ENCODE measurements around the gene LTB4R2. TPM values are rescaled to one million over a fixed set of nuclear protein-coding genes. Genes with fewer than 3 reads are reported as not detected.
"Not testable (repeated sequence)": the region's sequence is repeated elsewhere in the genome, so short reads cannot be mapped to it uniquely, and the experiment has no call there.

Gene LTB4R2
- total and polyA plus RNA-seq, 4 donors = 1.4 to 3.6 (median 2.9) TPM

DNA sequence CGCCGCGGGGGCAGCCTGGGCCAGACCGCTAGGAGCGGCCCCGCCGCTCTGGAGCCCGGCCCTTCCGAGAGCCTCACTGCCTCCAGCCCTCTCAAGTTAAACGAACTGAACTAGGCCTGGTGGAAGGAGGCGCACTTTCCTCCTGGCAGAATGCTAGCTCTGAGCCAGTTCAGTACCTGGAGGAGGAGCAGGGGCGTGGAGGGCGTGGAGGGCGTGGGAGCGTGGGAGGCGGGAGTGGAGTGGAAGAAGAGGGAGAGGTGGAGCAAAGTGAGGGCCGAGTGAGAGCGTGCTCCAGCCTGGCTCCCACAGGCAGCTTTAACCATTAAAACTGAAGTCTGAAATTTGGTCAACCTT, 6.6 kb downstream of the LTB4R2 start:
- H3K27me3 ChIP-seq (ENCODE audit: control insufficient read depth, insufficient read depth, low read length) = peaks cover 51% of the 10 kb centered on the region
- DNase-seq (ENCODE audit: low read depth in 4 of 6, low spot score in 6 of 6) = no peak
- peaks cover under 1% of the 10 kb centered on the region for H3K36me3 ChIP-seq (ENCODE audit: control insufficient read depth, insufficient read depth, low read length)
- WGBS (ENCODE audit: insufficient coverage) = 41% methylated on average over 15 of the region's 18 CpGs
- H3K4me3 ChIP-seq (ENCODE audit: low read depth, low read length) = no peak overlapping the region
- no peak overlapping the region for H3K27ac ChIP-seq (ENCODE audit: low read depth, low read length)
- no peaks in the 10 kb centered on the region for H3K9me3 ChIP-seq (ENCODE audit: control insufficient read depth, insufficient read depth, low read length)
- peaks cover 21% of the 10 kb centered on the region for H3K4me1 ChIP-seq (ENCODE audit: control insufficient read depth, insufficient read depth, low read length)

DNA sequence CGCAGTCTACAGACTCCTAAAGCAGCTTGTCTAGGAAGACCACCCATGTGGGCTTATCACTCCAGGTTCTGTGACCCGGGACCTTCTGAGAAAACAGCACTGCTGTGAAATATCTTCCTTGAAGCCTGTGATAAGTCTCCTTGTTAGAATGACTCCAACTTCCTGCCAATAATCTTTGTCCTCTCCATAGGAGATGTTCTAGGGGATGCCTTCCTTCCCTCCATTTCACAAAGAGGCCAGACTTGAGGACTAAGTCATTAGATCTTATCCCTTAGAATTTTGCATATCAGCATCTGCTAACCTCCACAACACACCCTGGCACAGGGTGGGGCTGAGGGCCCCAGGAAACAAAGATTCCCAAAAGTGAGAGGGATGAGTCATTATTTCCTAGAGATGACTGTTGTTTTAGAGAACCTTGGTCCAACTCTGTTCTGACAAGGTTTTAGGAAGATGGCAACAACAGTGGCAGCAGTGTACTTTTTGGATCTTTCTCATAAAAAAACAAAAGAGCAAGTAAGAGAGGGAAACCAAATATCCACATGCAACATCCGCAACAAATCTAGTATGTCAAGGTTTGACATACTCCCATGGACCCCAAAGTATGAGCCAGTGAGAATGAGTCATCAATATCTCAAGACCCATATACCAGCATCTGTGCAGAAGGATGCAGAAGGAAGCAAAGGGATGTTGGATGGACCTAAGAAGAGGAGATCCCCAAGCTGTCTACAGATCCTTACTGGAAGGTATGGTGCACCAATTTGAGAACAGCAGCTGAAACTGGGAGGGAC, 7.4 kb downstream of the LTB4R2 start:
- H3K36me3 ChIP-seq (ENCODE audit: control insufficient read depth, insufficient read depth, low read length) = no peaks in the 10 kb centered on the region
- peaks cover 19% of the 10 kb centered on the region for H3K4me1 ChIP-seq (ENCODE audit: control insufficient read depth, insufficient read depth, low read length)
- 86% methylated on average over 2 of the region's 3 CpGs for WGBS (ENCODE audit: insufficient coverage)
- peaks cover 52% of the 10 kb centered on the region for H3K27me3 ChIP-seq (ENCODE audit: control insufficient read depth, insufficient read depth, low read length)
- H3K9me3 ChIP-seq (ENCODE audit: control insufficient read depth, insufficient read depth, low read length) = no peaks in the 10 kb centered on the region
- no peak for DNase-seq (ENCODE audit: low read depth in 4 of 6, low spot score in 6 of 6)
- no peak overlapping the region for H3K4me3 ChIP-seq (ENCODE audit: low read depth, low read length)
- no peak overlapping the region for H3K27ac ChIP-seq (ENCODE audit: low read depth, low read length)

DNA sequence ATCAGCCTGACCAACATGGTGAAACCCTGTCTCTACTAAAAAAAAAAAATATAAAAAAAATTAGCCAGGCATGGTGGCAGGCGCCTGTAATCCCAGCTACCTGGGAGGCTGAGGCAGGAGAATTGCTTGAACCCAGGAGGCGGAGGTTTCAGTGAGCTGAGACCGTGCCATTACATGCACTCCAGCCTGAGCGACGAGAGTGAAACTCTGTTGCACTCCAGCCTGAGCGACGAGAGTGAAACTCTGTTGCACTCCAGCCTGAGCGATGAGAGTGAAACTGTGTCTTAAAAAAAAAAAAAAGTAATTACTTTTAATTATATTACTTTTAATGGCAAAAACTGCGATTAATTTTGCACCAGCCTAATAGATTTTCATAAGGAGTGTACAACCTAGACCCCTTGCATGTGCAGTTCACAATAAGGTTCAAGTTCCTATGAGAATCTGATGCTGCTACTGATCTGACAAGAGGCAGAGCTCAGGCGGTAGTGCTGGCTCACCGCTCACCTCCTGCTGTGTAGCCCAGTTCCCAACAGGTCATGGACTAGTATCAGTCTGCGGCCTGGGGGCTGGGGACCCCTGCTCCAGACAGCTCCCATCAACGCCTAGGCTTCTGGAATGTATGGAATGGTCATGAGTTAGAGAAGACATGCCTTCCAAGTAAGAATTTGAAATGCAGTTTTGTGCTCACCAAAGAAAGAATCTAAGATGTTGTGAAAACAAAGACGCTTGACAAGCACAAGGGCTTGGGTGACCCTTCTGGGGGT, 11.5 kb downstream of the LTB4R2 start:
- H3K4me3 ChIP-seq (ENCODE audit: low read depth, low read length) = no peak overlapping the region
- DNase-seq (ENCODE audit: low read depth in 4 of 6, low spot score in 6 of 6) = no peak
- H3K27ac ChIP-seq (ENCODE audit: low read depth, low read length) = no peak overlapping the region
- 81% methylated on average over 8 of the region's 14 CpGs for WGBS (ENCODE audit: insufficient coverage)
- no peaks in the 10 kb centered on the region for H3K9me3 ChIP-seq (ENCODE audit: control insufficient read depth, insufficient read depth, low read length)
- H3K27me3 ChIP-seq (ENCODE audit: control insufficient read depth, insufficient read depth, low read length) = peaks cover 44% of the 10 kb centered on the region
- H3K4me1 ChIP-seq (ENCODE audit: control insufficient read depth, insufficient read depth, low read length) = no peaks in the 10 kb centered on the region
- H3K36me3 ChIP-seq (ENCODE audit: control insufficient read depth, insufficient read depth, low read length) = no peaks in the 10 kb centered on the region

DNA sequence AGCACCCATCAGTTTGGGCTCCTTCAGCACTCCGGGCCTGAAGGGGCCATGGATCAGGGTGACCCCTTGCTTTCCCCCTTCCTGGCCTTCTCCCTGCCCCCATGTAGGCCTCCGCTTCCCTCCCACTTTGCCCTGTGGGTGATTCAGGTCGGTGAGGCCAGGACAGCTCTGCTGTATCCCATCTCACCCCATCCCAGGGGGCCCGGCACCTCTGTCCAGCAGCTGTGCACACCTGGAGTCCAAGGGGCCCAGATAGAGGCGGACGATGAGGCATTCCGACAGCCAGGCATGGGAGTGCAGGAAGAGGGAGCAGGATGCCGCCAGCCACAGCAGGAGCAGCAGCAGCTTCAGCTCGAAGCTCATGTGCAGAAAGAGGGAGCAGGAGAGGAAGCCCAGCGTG, 12.7 kb downstream of the LTB4R2 start:
- no peak overlapping the region for H3K27ac ChIP-seq (ENCODE audit: low read depth, low read length)
- H3K4me1 ChIP-seq (ENCODE audit: control insufficient read depth, insufficient read depth, low read length) = no peaks in the 10 kb centered on the region
- DNase-seq (ENCODE audit: low read depth in 4 of 6, low spot score in 6 of 6) = no peak
- H3K9me3 ChIP-seq (ENCODE audit: control insufficient read depth, insufficient read depth, low read length) = no peaks in the 10 kb centered on the region
- 79% methylated on average over 9 of the region's 10 CpGs for WGBS (ENCODE audit: insufficient coverage)
- H3K27me3 ChIP-seq (ENCODE audit: control insufficient read depth, insufficient read depth, low read length) = peaks cover 31% of the 10 kb centered on the region
- no peak overlapping the region for H3K4me3 ChIP-seq (ENCODE audit: low read depth, low read length)
- H3K36me3 ChIP-seq (ENCODE audit: control insufficient read depth, insufficient read depth, low read length) = no peaks in the 10 kb centered on the region

DNA sequence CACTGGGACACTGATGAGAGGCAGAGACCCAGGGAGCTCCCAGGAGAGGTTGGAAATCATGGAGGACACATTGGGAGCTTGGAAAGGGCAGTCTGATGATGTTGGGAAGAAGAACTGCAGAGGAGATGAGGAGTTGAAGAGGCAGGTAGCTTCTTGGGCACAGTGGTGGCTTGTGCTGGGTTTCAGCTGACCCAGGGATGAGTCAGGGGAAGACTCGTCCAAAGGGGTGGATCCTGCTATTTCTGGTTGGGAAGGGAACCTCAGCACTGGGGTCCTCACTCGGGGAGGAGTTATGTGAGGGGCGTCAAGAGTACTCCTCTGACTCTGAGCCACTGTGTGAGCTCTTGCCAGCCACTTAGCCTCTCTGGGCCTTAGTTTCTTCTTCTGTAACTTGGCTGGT, 13.4 kb downstream of the LTB4R2 start:
- Histone ChIP-seq H3K4me3 (ENCODE audit: low read depth, low read length) (no peak overlapping the region), H3K27me3 (ENCODE audit: control insufficient read depth, insufficient read depth, low read length) (peaks cover 24% of the 10 kb centered on the region), H3K27ac (ENCODE audit: low read depth, low read length) (no peak overlapping the region), H3K36me3 (ENCODE audit: control insufficient read depth, insufficient read depth, low read length) (no peaks in the 10 kb centered on the region), H3K9me3 (ENCODE audit: control insufficient read depth, insufficient read depth, low read length) (no peaks in the 10 kb centered on the region), H3K4me1 (ENCODE audit: control insufficient read depth, insufficient read depth, low read length) (no peaks in the 10 kb centered on the region)
- no peak for DNase-seq (ENCODE audit: low read depth in 4 of 6, low spot score in 6 of 6)
- WGBS (ENCODE audit: insufficient coverage) = 55% methylated on average over 3 of the region's 3 CpGs

DNA sequence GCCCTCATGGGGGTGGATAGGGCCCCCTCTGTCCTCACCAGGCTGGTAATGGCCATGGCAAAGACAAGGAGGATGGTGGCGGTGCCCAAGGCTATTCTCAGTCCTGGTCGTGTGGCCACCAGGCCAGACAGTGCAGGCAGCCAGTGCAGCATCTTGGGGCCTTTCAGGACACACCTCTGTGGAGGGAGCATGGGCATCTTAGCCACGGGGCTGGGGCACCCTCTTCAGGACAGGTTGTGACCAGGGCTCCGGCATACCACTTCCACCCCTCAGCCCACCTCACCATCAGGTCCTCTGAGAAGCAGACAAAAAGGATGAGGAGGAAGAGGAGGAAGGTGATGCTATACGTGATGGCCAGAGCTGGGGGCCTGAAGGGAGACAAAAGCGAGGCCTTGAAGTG, 14.1 kb downstream of the LTB4R2 start:
- Histone ChIP-seq H3K9me3 (ENCODE audit: control insufficient read depth, insufficient read depth, low read length) (no peaks in the 10 kb centered on the region), H3K27ac (ENCODE audit: low read depth, low read length) (no peak overlapping the region), H3K4me3 (ENCODE audit: low read depth, low read length) (no peak overlapping the region), H3K36me3 (ENCODE audit: control insufficient read depth, insufficient read depth, low read length) (no peaks in the 10 kb centered on the region), H3K4me1 (ENCODE audit: control insufficient read depth, insufficient read depth, low read length) (no peaks in the 10 kb centered on the region), H3K27me3 (ENCODE audit: control insufficient read depth, insufficient read depth, low read length) (peaks cover 18% of the 10 kb centered on the region)
- 70% methylated on average over 4 of the region's 6 CpGs for WGBS (ENCODE audit: insufficient coverage)
- DNase-seq (ENCODE audit: low read depth in 4 of 6, low spot score in 6 of 6) = no peak

DNA sequence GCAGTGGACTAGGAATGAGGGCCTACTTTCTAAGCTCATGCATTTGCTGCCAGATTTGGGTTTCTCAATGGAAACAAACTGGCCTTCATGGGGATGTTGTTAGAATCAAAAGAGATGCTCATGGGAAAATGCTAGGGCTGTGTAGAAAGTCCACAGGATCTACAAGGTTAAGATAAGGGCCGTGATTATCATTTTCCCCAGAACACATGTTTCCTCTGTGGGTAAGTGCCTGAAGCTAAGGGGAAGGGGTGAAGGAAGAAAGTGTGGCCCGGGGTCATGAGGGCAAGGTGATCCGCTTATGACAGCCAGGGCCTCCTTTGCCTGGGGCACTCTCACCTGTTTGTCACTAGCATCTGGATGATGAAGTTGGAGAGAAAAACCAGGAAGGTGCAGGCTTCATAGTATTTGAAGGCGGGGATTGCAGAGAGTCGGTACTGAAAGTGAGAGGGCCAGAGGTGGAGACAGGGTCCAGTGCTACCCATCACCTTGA, 15.1 kb downstream of the LTB4R2 start:
- H3K27me3 ChIP-seq (ENCODE audit: control insufficient read depth, insufficient read depth, low read length) = peaks cover 7% of the 10 kb centered on the region
- DNase-seq (ENCODE audit: low read depth in 4 of 6, low spot score in 6 of 6) = no peak
- no peaks in the 10 kb centered on the region for H3K36me3 ChIP-seq (ENCODE audit: control insufficient read depth, insufficient read depth, low read length)
- H3K27ac ChIP-seq (ENCODE audit: low read depth, low read length) = no peak overlapping the region
- no peaks in the 10 kb centered on the region for H3K4me1 ChIP-seq (ENCODE audit: control insufficient read depth, insufficient read depth, low read length)
- no peaks in the 10 kb centered on the region for H3K9me3 ChIP-seq (ENCODE audit: control insufficient read depth, insufficient read depth, low read length)
- 95% methylated on average over 4 of the region's 5 CpGs for WGBS (ENCODE audit: insufficient coverage)
- H3K4me3 ChIP-seq (ENCODE audit: low read depth, low read length) = no peak overlapping the region

DNA sequence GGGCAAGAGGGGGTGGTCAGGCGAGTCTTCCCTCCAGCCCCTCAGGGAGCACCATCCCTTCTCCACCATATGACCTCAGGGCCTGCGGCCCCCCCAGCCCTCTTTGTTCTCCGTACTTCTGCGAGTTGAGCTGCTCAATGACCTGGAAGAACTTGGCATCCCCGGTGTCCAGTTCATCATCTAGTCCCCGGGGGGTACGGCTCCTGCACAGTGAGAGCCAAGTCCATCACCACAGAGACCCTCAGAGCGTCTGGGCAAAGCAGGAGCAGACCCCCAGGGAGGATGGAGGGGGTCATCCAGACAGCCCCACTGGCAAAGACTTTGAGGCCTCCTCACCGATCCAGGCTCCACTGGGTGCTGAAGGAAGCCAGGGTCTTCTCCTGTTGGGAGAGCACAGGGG, 16.0 kb downstream of the LTB4R2 start:
- no peak overlapping the region for H3K4me3 ChIP-seq (ENCODE audit: low read depth, low read length)
- no peaks in the 10 kb centered on the region for H3K4me1 ChIP-seq (ENCODE audit: control insufficient read depth, insufficient read depth, low read length)
- peaks cover 8% of the 10 kb centered on the region for H3K27me3 ChIP-seq (ENCODE audit: control insufficient read depth, insufficient read depth, low read length)
- no peak overlapping the region for H3K27ac ChIP-seq (ENCODE audit: low read depth, low read length)
- DNase-seq (ENCODE audit: low read depth in 4 of 6, low spot score in 6 of 6) = no peak
- H3K9me3 ChIP-seq (ENCODE audit: control insufficient read depth, insufficient read depth, low read length) = no peaks in the 10 kb centered on the region
- 33% methylated on average over 6 of the region's 9 CpGs for WGBS (ENCODE audit: insufficient coverage)
- no peaks in the 10 kb centered on the region for H3K36me3 ChIP-seq (ENCODE audit: control insufficient read depth, insufficient read depth, low read length)

DNA sequence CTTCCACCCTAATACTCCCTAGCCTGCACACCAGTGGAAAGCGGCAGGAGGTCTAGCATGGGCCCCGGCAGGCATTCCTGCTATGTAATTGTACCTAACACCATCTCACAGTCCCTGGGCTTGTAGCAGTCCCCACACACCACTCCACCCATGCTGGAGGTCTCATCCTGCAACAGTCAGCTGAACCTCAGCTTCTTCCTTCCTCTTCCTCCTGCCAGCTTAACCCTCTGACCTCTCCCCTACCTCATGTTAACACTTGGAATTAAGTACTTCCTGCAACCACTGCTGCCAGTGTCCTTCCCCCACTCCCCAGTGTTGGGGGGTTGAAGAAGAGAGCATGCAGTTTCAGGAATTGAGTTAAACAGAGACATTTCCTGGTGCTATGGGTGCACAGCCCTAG, 17.4 kb downstream of the LTB4R2 start:
- Histone ChIP-seq H3K27ac (ENCODE audit: low read depth, low read length) (no peak overlapping the region), H3K36me3 (ENCODE audit: control insufficient read depth, insufficient read depth, low read length) (no peaks in the 10 kb centered on the region), H3K27me3 (ENCODE audit: control insufficient read depth, insufficient read depth, low read length) (peaks cover 17% of the 10 kb centered on the region), H3K4me3 (ENCODE audit: low read depth, low read length) (no peak overlapping the region), H3K9me3 (ENCODE audit: control insufficient read depth, insufficient read depth, low read length) (no peaks in the 10 kb centered on the region), H3K4me1 (ENCODE audit: control insufficient read depth, insufficient read depth, low read length) (peaks cover 8% of the 10 kb centered on the region)
- DNase-seq (ENCODE audit: low read depth in 4 of 6, low spot score in 6 of 6) = no peak
- WGBS (ENCODE audit: insufficient coverage) = 80% methylated on average over 2 of the region's 2 CpGs

DNA sequence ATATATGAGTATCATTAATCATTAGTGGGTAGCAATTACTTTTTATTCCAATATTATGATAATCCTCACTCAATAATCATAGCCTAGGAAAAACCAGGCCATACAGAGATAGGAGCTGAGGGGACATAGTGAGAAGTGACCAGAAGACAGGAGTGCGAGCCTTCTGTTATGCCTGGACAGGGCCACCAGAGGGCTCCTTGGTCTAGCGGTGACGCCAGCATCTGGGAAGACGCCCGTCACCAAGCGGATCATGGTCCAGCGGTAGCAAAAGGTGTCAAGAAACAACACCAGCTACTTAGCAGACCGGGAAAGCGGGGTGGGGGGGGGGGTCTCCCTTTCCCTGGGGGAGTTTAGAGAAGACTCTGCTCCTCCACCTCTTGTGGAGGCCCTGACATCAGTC, 18.0 kb downstream of the LTB4R2 start:
- H3K9me3 ChIP-seq (ENCODE audit: control insufficient read depth, insufficient read depth, low read length); H3K36me3 ChIP-seq (ENCODE audit: control insufficient read depth, insufficient read depth, low read length); H3K27ac ChIP-seq (ENCODE audit: low read depth, low read length); H3K4me3 ChIP-seq (ENCODE audit: low read depth, low read length): not testable (repeated sequence)
- H3K27me3 ChIP-seq (ENCODE audit: control insufficient read depth, insufficient read depth, low read length) = peaks cover 19% of the 10 kb centered on the region
- 0% methylated on average over 1 of the region's 9 CpGs for WGBS (ENCODE audit: insufficient coverage)
- peaks cover 14% of the 10 kb centered on the region for H3K4me1 ChIP-seq (ENCODE audit: control insufficient read depth, insufficient read depth, low read length)
- peak in 1 of 6 donors; percentile 43 for DNase-seq (ENCODE audit: low read depth in 4 of 6, low spot score in 6 of 6)
